IMR-90 (cell line): ENCODE results near the gene HMGXB3. TPM values are rescaled to one million over a fixed set of nuclear protein-coding genes. Genes with fewer than 3 reads are reported as not detected.

ENCODE experiments used
- ATAC-seq: fragments of 200-7000 bp; cut with Tn5 transposase; 2 replicates; pipeline ENCODE4 v1.9.1; 2020; ENCODE audit warnings: low read depth, mild to moderate bottlenecking, moderate library complexity
- BruUV-seq: library from RNA; stranded (reverse); fragments of 400-500 nt; replicated peaks from 2 replicates; lab custom pipeline; 2021; lab: Mats Ljungman, UMichigan
- CTCF ChIA-PET: fragments of 300-600 bp; formaldehyde crosslinking; extraction: SDS; loops from one replicate; lab custom pipeline; 2021; ENCODE audit warnings: antibody characterized with exemption; lab: Yijun Ruan, JAX
- POLR2A ChIA-PET: fragments of 300-600 bp; sonication (Branson Sonifier 250); formaldehyde crosslinking; loops from one replicate; lab custom pipeline; 2022; ENCODE audit warnings: antibody characterized with exemption; ENCODE audit not compliant: unreplicated experiment; lab: Charles Lee
- DNase-seq: peaks from one replicate; pipeline ENCODE4 v3.0.0; 2013
- H2AFZ ChIP-seq: replicated peaks from 2 replicates; pipeline ENCODE3; 2013; ENCODE audit warnings: low read length, mild to moderate bottlenecking; ENCODE audit not compliant: poor library complexity
- H2AK5ac ChIP-seq: 2 replicates; pipeline ENCODE4 v1.6.1; 2013; ENCODE audit warnings: low read depth, low read length, inconsistent platforms
- H2AK9ac ChIP-seq: replicated peaks from 2 replicates; pipeline ENCODE3; 2013; ENCODE audit warnings: mild to moderate bottlenecking, low read depth, low read length, moderate library complexity; ENCODE audit not compliant: poor library complexity
- H2BK120ac ChIP-seq: 2 replicates; pipeline ENCODE4 v1.6.1; 2013; ENCODE audit warnings: low read depth, low read length, inconsistent platforms
- H2BK15ac ChIP-seq: 3 replicates; pipeline ENCODE4 v1.6.1; 2013; ENCODE audit warnings: low read depth, low read length, inconsistent platforms
- H2BK20ac ChIP-seq: 2 replicates; pipeline ENCODE4 v1.6.1; 2013; ENCODE audit warnings: low read depth, mild to moderate bottlenecking, inconsistent platforms, low read length, moderate library complexity
- H2BK5ac ChIP-seq: 2 replicates; pipeline ENCODE4 v1.6.1; 2013; ENCODE audit warnings: mild to moderate bottlenecking, low read depth, low read length, inconsistent platforms; ENCODE audit not compliant: poor library complexity, severe bottlenecking
- H3K14ac ChIP-seq: replicated peaks from 2 replicates; pipeline ENCODE4 v1.6.1; 2013; ENCODE audit warnings: low read depth, low read length, inconsistent platforms
- H3K18ac ChIP-seq: 2 replicates; pipeline ENCODE4 v1.6.1; 2013; ENCODE audit warnings: low read depth, low read length, control low read depth
- H3K23ac ChIP-seq: 2 replicates; pipeline ENCODE4 v1.6.1; 2013; ENCODE audit warnings: low read depth, low read length, inconsistent platforms
- H3K27ac ChIP-seq: 2 replicates; pipeline ENCODE4 v1.5.1; 2013; ENCODE audit warnings: mild to moderate bottlenecking, control low read depth, low read length; ENCODE audit not compliant: insufficient read depth
- H3K27me3 ChIP-seq: 2 replicates; pipeline ENCODE4 v1.6.1; 2013; ENCODE audit warnings: low read length; ENCODE audit not compliant: control insufficient read depth, insufficient read depth
- H3K36me3 ChIP-seq: 2 replicates; pipeline ENCODE4 v1.6.1; 2013; ENCODE audit warnings: low read length, mixed read lengths; ENCODE audit not compliant: control insufficient read depth, insufficient read depth
- H3K4ac ChIP-seq: 2 replicates; pipeline ENCODE4 v1.6.1; 2013; ENCODE audit warnings: low read depth, low read length, inconsistent platforms
- H3K4me1 ChIP-seq: 2 replicates; pipeline ENCODE4 v1.6.1; 2013; ENCODE audit warnings: low read length, mixed read lengths; ENCODE audit not compliant: control insufficient read depth, insufficient read depth
- H3K4me2 ChIP-seq: 2 replicates; pipeline ENCODE4 v1.6.1; 2013; ENCODE audit warnings: low read depth, mild to moderate bottlenecking, control low read depth, low read length, moderate library complexity
- H3K4me3 ChIP-seq: 2 replicates; pipeline ENCODE4 v1.5.1; 2013; ENCODE audit warnings: low read depth, mild to moderate bottlenecking, control low read depth, low read length, moderate library complexity; ENCODE audit not compliant: insufficient read depth
- H3K56ac ChIP-seq: 2 replicates; pipeline ENCODE4 v1.6.1; 2013; ENCODE audit warnings: low read length, inconsistent platforms; ENCODE audit not compliant: insufficient read depth; ENCODE audit errors: extremely low read depth
- H3K79me1 ChIP-seq, 2 experiments: 2 replicates each; pipeline ENCODE4 v1.6.1; 2013; ENCODE audit warnings: low read length in 2 of 2, inconsistent platforms in 1 of 2, low read depth in 1 of 2
- H3K9ac ChIP-seq: 2 replicates; pipeline ENCODE4 v1.6.1; 2013; ENCODE audit warnings: low read depth, low read length, control low read depth
- H3K9me1 ChIP-seq: 2 replicates; pipeline ENCODE4 v1.6.1; 2013; ENCODE audit warnings: low read length, inconsistent platforms; ENCODE audit not compliant: insufficient read depth
- H3K9me3 ChIP-seq: 2 replicates; pipeline ENCODE4 v1.6.1; 2013; ENCODE audit warnings: low read length; ENCODE audit not compliant: control insufficient read depth, insufficient read depth
- H4K20me1 ChIP-seq: 2 replicates; pipeline ENCODE4 v1.6.1; 2013; ENCODE audit warnings: low read length, inconsistent platforms; ENCODE audit not compliant: insufficient read depth
- H4K5ac ChIP-seq: 2 replicates; pipeline ENCODE4 v1.6.1; 2013; ENCODE audit warnings: mild to moderate bottlenecking, low read depth, low read length, control low read depth
- H4K8ac ChIP-seq, 2 experiments: 2 replicates each; pipeline ENCODE4 v1.6.1; 2013; ENCODE audit warnings: low read depth in 2 of 2, low read length in 2 of 2, control low read depth in 1 of 2, inconsistent platforms in 1 of 2
- H4K91ac ChIP-seq: 2 replicates; pipeline ENCODE4 v1.6.1; 2013; ENCODE audit warnings: low read depth, low read length, inconsistent platforms; ENCODE audit not compliant: insufficient read depth
- BHLHE40 ChIP-seq: fragments of 150-350 bp; IDR thresholded peaks from 2 replicates; pipeline ENCODE4 v1.6.1; 2016; ENCODE audit warnings: mild to moderate bottlenecking, low read depth, low read length
- CEBPB ChIP-seq: IDR thresholded peaks from 2 replicates; pipeline ENCODE4 v1.6.1; 2012; ENCODE audit warnings: low read depth, low read length, improper control_type of control experiment
- CHD1 ChIP-seq: IDR thresholded peaks from 2 replicates; pipeline ENCODE4 v1.6.1; 2012; ENCODE audit warnings: low read depth, low read length, improper control_type of control experiment
- ELK1 ChIP-seq: fragments of 150-350 bp; IDR thresholded peaks from 2 replicates; pipeline ENCODE4 v1.6.1; 2016; ENCODE audit warnings: low read depth, mild to moderate bottlenecking, low read length, moderate library complexity, borderline replicate concordance
- FOS ChIP-seq: fragments of 150-350 bp; IDR thresholded peaks from 2 replicates; pipeline ENCODE4 v1.6.1; 2016; ENCODE audit warnings: low read depth, low read length
- MAFK ChIP-seq: IDR thresholded peaks from 2 replicates; pipeline ENCODE4 v1.6.1; 2012; ENCODE audit warnings: low read depth, low read length, improper control_type of control experiment
- MAZ ChIP-seq: IDR thresholded peaks from 2 replicates; pipeline ENCODE4 v1.6.1; 2012; ENCODE audit warnings: low read depth, mild to moderate bottlenecking, low read length, improper control_type of control experiment, moderate library complexity, borderline replicate concordance
- MXI1 ChIP-seq: IDR thresholded peaks from 2 replicates; pipeline ENCODE4 v1.6.1; 2012; ENCODE audit warnings: low read depth, mild to moderate bottlenecking, low read length, moderate library complexity, borderline replicate concordance
- NFE2L2 ChIP-seq: fragments of 150-350 bp; IDR thresholded peaks from 2 replicates; pipeline ENCODE4 v1.6.1; 2016; ENCODE audit warnings: low read depth, mild to moderate bottlenecking, low read length
- POLR2A ChIP-seq: IDR thresholded peaks from 2 replicates; pipeline ENCODE4 v1.6.1; 2012; ENCODE audit warnings: mild to moderate bottlenecking, low read depth, low read length
- RAD21 ChIP-seq: IDR thresholded peaks from 2 replicates; pipeline ENCODE4 v1.6.1; 2012; ENCODE audit warnings: low read length, improper control_type of control experiment
- RCOR1 ChIP-seq: IDR thresholded peaks from 2 replicates; pipeline ENCODE4 v1.6.1; 2012; ENCODE audit warnings: mild to moderate bottlenecking, low read length, improper control_type of control experiment; ENCODE audit not compliant: insufficient replicate concordance
- RFX5 ChIP-seq: IDR thresholded peaks from 2 replicates; pipeline ENCODE4 v1.8.0; 2012; ENCODE audit warnings: low read depth, mild to moderate bottlenecking, low read length, moderate library complexity
- SMC3 ChIP-seq: fragments of 150-350 bp; IDR thresholded peaks from 2 replicates; pipeline ENCODE4 v1.6.1; 2016; ENCODE audit warnings: low read depth, mild to moderate bottlenecking, antibody characterized with exemption, low read length, moderate library complexity
- WGBS, 2 experiments: methylation state at CpG; one replicate each; pipeline versions ENCODE4 v1.1.5 to v1.1.7; 2013; ENCODE audit warnings: missing lambda C conversion rate in 2 of 2; ENCODE audit not compliant: insufficient read length in 1 of 2; ENCODE audit errors: extremely low coverage in 2 of 2; 5-methylcytosine and 5-hydroxymethylcytosine counted together
- dilution Hi-C: fragments of 300-500 bp; cut with HindIII; formaldehyde crosslinking; loops from one replicate; pipeline ENCODE4 v1.14.3; 2018; ENCODE audit warnings: low sequenced_read_pairs; ENCODE audit not compliant: unreplicated experiment
- in situ Hi-C: fragments of 300-500 bp; cut with MboI; formaldehyde crosslinking; loops from 3 replicates; pipeline ENCODE4 v1.14.3; 2019; ENCODE audit warnings: low sequenced_read_pairs, inconsistent platforms, mixed read lengths
- intact Hi-C: fragments of 100-400 bp; cut with micrococcal nuclease; formaldehyde crosslinking; loops from 2 replicates; pipeline ENCODE4 v1.10.0; 2022
- polyA plus RNA-seq, 3 experiments: library from polyadenylated mRNA; depleted of rRNA; stranded (reverse); fragments of >200 nt; gene quantifications; 2 replicates each; pipeline ENCODE4 v1.2.3, GENCODE V29; 2012; ENCODE audit warnings: low replicate concordance in 1 of 3
- total RNA-seq: library from RNA; depleted of rRNA; stranded (reverse); fragments of >200 nt; gene quantifications from 2 replicates; pipeline ENCODE4 v1.2.3, GENCODE V29; 2012
- TF ChIP-seq, protein P1 (sequence below): fragments of 150-350 bp; IDR thresholded peaks from 2 replicates; pipeline ENCODE4 v1.6.1; 2017; ENCODE audit warnings: mild to moderate bottlenecking, antibody characterized with exemption, low read length, low read depth
- TF ChIP-seq, protein P2 (sequence below): conservative IDR thresholded peaks from 2 replicates; pipeline ENCODE4 v1.5.1; 2012; ENCODE audit warnings: mild to moderate bottlenecking, low read depth, low read length, improper control_type of control experiment

Gene HMGXB3
- total and polyA plus RNA-seq, 2 of the 4 experiments (the other 2 are of a cell fraction) = 27.6 to 30.6 TPM

DNA sequence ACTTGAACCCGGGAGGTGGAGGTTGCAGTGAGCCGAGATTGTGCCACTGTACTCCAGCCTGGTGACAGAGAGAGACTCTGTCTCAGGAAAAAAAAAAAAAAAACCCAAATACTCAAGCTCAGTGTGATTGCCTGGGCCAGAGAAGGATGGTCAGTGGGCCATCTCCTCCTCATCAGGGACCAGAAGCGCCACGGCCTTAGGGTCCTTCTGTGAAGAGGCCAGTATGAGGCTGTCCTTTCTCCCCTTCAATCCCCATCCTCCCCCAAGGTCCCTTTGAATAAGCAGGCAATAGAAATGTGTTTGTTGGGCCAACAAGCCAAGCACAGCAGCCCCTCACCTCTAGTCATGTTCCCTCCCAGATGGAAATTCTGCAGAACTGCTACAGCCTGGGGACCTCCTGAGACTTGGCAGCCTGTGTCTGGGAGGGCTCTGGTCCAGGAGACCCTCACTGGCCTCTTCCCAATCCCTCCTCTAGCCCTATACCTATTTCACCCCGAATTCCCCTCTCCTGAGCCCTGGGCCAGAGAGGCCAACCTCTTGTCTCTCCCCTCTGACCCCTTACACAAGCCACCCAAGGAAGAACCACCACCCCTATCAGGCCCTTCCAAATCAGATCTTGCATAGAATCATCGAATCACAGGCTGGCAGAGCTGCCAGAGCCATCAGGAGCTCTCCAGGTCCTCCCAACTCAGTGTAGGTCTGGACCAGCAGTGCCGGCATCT lies 84.8 kb downstream of the HMGXB3 start:
- no peak overlapping the region for H3K23ac ChIP-seq
- no peak overlapping the region for H3K14ac ChIP-seq
- dilution Hi-C loops (no loop called here), intact Hi-C loops (no loop called here), in situ Hi-C loops (no loop called here)
- H3K4me3 ChIP-seq = no peak overlapping the region
- no peak overlapping the region for H2BK5ac ChIP-seq
- no peak overlapping the region for H4K5ac ChIP-seq
- H2BK15ac ChIP-seq = no peak overlapping the region
- H4K91ac ChIP-seq = no peak overlapping the region
- POLR2A ChIA-PET = no interaction called here
- no peak overlapping the region for H2AK9ac ChIP-seq
- no peak overlapping the region for H3K4ac ChIP-seq
- peaks cover 3% of the 10 kb centered on the region; the same call in 1 of the 2 replicates for H3K9me1 ChIP-seq
- H3K9ac ChIP-seq = no peak overlapping the region
- no peak overlapping the region for H2BK120ac ChIP-seq
- H3K56ac ChIP-seq = no peak overlapping the region
- H3K4me1 ChIP-seq = peaks cover 4% of the 10 kb centered on the region; the same call in 1 of the 2 replicates
- no peak for ATAC-seq
- H2AFZ ChIP-seq = no peak overlapping the region
- no CpG with 5 or more reads among the region's 7 CpGs for whole genome bisulfite sequencing, 2 experiments
- no peaks in the 10 kb centered on the region for H4K20me1 ChIP-seq
- no peaks in the 10 kb centered on the region for H3K36me3 ChIP-seq
- H4K8ac ChIP-seq = no peak overlapping the region
- no peak overlapping the region; the same call in 1 of the 2 replicates for H2AK5ac ChIP-seq
- no peak for TF ChIP-seq CHD1
- TF ChIP-seq, protein P1, sequence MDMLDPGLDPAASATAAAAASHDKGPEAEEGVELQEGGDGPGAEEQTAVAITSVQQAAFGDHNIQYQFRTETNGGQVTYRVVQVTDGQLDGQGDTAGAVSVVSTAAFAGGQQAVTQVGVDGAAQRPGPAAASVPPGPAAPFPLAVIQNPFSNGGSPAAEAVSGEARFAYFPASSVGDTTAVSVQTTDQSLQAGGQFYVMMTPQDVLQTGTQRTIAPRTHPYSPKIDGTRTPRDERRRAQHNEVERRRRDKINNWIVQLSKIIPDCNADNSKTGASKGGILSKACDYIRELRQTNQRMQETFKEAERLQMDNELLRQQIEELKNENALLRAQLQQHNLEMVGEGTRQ = no peak
- no peak for TF ChIP-seq ELK1
- no peak for TF ChIP-seq MXI1
- no peak for TF ChIP-seq NFE2L2
- TF ChIP-seq RFX5 = no peak
- no peak for TF ChIP-seq BHLHE40
- TF ChIP-seq CEBPB = no peak
- no peak for TF ChIP-seq MAFK
- TF ChIP-seq MAZ = no peak
- TF ChIP-seq POLR2A = no peak
- no peak for TF ChIP-seq RAD21
- TF ChIP-seq, protein P2, sequence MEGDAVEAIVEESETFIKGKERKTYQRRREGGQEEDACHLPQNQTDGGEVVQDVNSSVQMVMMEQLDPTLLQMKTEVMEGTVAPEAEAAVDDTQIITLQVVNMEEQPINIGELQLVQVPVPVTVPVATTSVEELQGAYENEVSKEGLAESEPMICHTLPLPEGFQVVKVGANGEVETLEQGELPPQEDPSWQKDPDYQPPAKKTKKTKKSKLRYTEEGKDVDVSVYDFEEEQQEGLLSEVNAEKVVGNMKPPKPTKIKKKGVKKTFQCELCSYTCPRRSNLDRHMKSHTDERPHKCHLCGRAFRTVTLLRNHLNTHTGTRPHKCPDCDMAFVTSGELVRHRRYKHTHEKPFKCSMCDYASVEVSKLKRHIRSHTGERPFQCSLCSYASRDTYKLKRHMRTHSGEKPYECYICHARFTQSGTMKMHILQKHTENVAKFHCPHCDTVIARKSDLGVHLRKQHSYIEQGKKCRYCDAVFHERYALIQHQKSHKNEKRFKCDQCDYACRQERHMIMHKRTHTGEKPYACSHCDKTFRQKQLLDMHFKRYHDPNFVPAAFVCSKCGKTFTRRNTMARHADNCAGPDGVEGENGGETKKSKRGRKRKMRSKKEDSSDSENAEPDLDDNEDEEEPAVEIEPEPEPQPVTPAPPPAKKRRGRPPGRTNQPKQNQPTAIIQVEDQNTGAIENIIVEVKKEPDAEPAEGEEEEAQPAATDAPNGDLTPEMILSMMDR = no peak
- TF ChIP-seq SMC3 = no peak
- no peak for TF ChIP-seq RCOR1
- TF ChIP-seq FOS = no peak
- no peak overlapping the region for H3K4me2 ChIP-seq
- H3K9me3 ChIP-seq = no peaks in the 10 kb centered on the region
- peaks cover 32% of the 10 kb centered on the region for H3K27me3 ChIP-seq
- DNase-seq = no peak
- no peak overlapping the region for H2BK20ac ChIP-seq
- no peaks in the 10 kb centered on the region for H3K79me1 ChIP-seq
- BruUV-seq = no TSS peak
- no peak overlapping the region for H3K18ac ChIP-seq
- CTCF ChIA-PET = no interaction called here
- no peak overlapping the region for H3K27ac ChIP-seq
